Measurements from ENCODE around the gene DRC1.

DRC1 gene

DNA sequence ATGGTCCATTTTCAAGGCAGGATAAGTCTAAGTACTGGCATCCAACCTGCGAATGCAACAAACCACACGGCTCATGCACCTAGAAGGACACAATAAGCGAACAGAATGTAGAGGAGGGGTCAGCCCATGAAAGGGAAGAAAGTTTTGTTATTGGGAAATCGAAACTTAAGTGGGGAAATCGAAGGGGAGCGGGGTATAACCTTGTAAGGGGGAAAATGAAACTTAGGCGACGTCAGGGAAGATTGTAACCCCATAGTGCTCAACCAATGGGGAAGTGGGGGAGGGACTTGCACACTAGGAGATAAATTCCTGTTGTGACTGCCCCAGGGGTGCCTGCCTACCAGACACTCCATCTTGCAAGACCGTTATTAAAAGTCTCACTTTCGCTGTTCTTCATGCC is 91.8 kb downstream of the DRC1 start:
- DNase-seq (ENCODE audit: low spot score) = no peak

DNA sequence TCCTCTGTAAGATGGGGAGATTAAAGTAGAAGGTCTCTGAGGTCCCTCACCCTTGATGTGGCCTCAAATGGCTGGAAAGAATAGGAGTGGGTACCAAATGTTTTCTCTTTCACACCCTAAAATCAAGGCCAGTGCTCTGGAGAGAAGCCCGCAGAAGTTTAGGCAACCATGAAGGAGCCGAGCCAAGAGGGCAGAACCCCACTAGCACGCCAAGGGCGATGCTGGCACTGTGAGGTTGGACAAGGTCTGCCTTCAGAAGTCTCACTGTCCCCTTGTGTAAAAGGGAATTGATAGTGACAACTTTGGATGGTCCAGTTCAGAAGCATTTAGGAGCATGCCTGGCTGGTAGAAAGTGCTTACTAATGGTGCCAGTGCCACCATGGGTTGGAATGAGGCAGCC is 92.5 kb downstream of the DRC1 start:
- no peak for DNase-seq (ENCODE audit: low spot score)

DNA sequence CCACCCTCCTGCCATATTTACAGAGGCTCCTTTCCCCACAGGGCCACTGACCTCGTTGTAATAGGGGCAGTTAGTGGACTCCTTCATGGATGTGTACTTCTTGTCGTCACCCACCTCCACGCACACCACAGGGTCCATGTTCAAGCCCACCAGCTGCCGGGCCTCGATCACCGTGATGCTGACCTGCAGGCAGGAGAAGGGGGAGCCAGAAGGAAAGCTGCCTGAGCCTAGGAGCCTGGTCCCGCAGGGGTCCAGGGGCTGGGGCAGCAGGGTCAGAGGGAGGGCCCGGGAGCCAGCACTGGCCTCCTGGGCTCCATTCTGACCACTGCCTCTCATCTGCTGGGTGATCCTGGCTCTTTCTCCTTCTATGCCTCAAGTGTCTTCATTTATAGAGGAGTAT is 93.2 kb downstream of the DRC1 start:
- DNase-seq (ENCODE audit: low spot score) = no peak

DNA sequence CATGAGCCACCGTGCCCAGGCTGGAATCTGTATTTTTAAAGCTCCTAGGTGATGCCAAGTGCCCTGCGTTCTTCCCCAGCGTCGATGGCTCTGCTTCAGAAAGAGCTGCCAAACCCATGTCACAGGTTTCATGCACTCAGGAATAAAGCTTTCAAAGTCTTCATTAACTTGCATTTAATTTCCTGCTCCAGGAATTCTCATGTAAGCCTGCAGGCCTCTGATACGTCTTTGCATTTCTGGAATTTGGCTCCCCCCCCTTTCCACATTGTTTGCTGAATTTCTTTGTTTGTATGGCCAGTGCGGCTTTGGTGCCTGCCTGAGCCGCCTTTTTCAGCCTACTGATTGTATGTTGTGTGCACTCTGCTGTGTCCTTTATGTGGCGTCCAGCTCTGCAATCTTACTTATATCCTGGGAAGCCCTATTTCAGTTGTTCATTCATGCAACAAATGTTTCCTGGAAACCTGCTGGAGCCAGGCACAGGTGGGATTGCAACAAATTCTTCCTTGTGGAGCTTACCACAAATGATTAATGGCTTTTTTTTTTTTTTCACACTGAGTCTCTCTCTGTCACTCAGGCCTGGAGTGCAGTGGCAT is 94.1 kb downstream of the DRC1 start:
- DNase-seq (ENCODE audit: low spot score) = no peak

DNA sequence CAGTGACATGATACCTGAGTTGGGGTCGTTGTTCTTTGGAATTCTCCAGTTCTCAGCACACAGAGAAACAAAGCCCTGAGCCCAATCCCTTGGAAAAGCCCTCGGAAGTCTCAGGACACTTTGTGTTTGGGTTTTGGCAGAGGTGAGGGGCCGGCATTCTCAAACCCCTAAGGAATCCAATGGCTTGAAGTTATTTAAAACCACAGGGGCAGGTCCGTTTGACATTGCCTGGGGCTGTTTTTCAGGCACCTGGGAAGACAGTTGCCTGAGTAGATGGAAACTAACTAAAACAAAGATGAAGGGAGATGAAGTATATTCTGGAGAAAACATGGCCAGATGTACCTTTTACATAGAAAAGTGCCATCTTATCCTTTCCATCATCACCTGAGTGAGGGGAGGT is 98.7 kb downstream of the DRC1 start:
- no peak for DNase-seq (ENCODE audit: low spot score)

DNA sequence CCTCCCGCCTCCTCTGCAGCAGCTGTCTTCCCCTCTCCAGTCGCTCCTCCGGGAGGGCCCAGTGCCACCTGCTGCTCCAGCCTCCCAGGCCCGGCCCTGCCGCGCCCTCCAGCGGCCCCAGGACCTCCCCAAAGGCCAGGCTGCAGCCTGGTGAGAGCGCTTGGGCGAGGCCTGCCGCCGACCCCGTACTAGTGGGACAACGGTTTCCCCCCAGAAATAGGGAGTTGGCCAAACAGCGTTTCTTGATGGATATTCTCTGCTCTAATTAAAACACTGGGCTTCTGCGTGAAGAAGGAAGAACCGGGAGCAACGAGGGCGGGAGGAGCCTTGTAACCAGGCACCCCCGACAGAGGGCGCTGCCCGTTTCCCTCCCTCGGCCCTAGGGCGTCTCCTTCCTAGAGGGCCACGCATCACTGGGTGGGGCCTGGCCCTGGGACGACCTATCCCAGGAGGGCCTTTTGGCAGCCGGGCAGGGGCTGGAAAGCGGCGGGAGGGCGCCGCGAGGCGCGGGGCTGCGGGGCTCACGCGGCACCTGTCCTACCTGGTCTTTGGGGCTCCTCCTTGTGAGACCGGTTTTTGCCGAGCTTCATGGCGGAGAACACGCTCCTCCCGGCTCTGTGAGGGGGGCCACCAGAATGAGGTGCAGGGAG is 101.6 kb downstream of the DRC1 start:
- peak; percentile 92 for DNase-seq (ENCODE audit: low spot score)

DNA sequence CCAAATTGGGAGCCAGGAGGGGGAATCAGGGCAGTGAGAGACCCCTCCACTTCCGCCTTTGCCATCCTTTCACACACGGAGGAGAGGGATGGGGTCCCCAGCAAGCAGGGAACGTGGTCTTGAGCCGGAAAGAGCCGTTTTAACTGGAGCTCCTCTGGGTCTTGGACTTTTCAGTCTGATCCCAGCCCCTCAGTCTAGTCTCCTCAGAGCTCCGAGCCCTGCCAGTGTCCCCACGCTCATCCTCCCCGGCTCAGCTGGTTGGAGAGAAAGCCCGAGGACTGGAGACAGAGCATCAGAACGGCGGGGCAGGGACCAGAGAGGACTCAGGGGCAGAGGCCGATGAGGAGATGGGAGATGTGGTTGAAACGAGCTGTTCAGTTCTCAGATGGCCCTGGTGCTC is 102.3 kb downstream of the DRC1 start:
- no peak for DNase-seq (ENCODE audit: low spot score)

DNA sequence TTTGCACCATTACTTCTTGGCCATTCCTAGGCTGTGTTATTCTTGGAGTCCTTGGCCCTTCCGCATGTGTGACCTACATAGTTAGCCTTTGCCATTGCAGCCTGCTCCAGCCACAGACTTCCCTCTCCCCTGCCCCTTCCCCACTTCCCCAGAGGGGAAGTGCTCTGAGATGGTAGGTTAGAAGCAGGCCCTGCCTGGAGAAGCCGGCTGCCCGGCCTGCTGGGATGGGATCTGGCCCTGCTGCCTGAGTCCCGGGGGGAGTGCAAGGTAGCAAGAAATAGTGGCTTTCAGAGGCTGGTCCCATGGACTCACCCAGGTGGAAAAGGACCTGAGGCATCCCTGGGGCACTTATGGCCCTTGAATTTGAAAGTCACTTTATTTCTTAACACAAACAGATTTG is 104.6 kb downstream of the DRC1 start:
- DNase-seq (ENCODE audit: low spot score) = no peak

All from HuH-7.5 (cell line).